Measurements from ENCODE around the gene CAPZB.

GRCh38 chr1:19517017-19517416 lies 31.7 kb upstream of the CAPZB start:
- TF ChIP-seq POLR2AphosphoS5 (IDR thresholded peaks at IDR 0.05; ENCODE audit: low read depth, low read length) (no peak), TAF1 (IDR thresholded peaks at IDR 0.05; ENCODE audit: borderline replicate concordance, insufficient read depth, low read length) (no peak), REST (IDR thresholded peaks at IDR 0.05; ENCODE audit: insufficient read depth in 1 of 2, low read depth in 2 of 2, low read length in 2 of 2) (no peak)
